ENCODE measurements around the gene RAMP3. TPM values are rescaled to one million over a fixed set of nuclear protein-coding genes. Genes with fewer than 3 reads are reported as not detected.

The RAMP3 gene
- polyA plus RNA-seq, 2 of the 4 experiments (the other 2 are of a cell fraction): not detected

DNA sequence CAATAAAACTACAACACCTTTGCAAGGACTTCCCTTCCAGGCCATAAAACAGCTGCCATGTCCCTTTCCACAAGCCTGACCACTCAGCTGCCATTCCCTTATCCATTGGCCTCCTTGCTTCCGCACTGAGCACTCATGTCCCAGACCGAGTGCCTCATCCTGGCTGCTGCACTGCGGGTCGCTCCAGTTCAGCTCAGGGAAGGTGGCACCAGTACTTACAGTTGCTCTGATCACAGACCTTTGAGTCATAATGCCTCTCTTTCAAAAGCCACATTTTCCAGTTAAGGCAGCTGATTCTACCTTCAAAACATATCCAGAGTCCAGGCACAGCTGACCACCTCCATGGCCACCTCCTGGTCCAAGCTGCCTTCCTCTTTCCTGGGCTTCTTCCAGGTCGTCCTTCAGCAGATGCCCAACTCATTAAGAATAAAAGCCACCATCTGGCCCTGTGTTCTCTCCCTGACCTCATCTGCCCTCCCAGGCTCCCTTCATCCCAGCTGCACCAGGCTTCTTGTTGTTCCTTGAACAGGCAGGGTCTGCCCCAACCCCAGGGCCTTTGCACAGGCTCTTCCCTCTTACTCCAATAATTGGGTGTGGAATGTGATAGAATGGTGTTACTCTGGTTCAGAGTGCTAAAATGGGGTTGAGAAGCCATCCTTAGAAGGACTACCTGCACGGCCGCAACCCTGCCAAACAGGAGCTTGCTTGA, 64.5 kb downstream of the RAMP3 start:
- no peak for DNase-seq (ENCODE audit: low read depth in 1 of 2, low spot score in 1 of 2)
- POLR2A ChIA-PET: no interaction called here
- CTCF ChIA-PET: interaction anchor here (0.7 to 2.3 kb wide), 2 partner anchors 15 to 39 kb away, joined by 4 to 5 read pairs; no protein-coding TSS in a partner anchor

DNA sequence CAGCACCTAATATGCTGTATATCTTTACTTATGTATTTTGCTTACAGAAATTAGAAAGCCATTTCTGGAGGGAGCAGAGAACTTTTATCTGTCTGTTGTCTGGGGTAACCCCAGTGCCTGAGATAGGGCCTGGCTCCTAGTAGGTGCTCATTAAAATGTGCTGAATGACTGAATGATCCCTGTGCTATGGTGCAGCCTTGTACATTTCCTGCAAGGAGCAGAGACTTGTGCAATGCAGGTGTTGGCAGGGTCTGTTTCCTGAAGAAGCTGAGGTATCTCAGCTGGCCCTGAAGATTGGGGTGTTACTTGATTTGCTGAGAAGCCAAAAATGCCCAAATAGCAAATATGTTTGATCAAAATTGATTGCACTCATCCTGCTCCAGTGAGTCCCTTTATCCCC, 65.5 kb downstream of the RAMP3 start:
- no peaks in the 10 kb centered on the region for H3K4me1 ChIP-seq
- H3K4me2 ChIP-seq: no peak overlapping the region
- TF ChIP-seq, protein P1, sequence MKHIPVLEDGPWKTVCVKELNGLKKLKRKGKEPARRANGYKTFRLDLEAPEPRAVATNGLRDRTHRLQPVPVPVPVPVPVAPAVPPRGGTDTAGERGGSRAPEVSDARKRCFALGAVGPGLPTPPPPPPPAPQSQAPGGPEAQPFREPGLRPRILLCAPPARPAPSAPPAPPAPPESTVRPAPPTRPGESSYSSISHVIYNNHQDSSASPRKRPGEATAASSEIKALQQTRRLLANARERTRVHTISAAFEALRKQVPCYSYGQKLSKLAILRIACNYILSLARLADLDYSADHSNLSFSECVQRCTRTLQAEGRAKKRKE (CRISPR knock-in tag; IDR thresholded peaks at IDR 0.05; ENCODE audit: low read depth): no peak
- TF ChIP-seq CBX8 (IDR thresholded peaks at IDR 0.05) (no peak), CHD4 (IDR thresholded peaks at IDR 0.05; ENCODE audit: borderline replicate concordance) (no peak), RNF2 (IDR thresholded peaks at IDR 0.05; ENCODE audit: borderline replicate concordance, low read depth) (no peak), NFE2L2 (conservative IDR thresholded peaks at IDR 0.05; ENCODE audit: low read length) (no peak)
- ATAC-seq: no peak
- no peak for DNase-seq (ENCODE audit: low read depth in 1 of 2, low spot score in 1 of 2)
- H3K27ac ChIP-seq: no peak overlapping the region
- H3K4me3 ChIP-seq: no peak overlapping the region
- POLR2A ChIA-PET: no interaction called here
- no peaks in the 10 kb centered on the region for H3K9me3 ChIP-seq
- CTCF ChIA-PET: interaction anchor here (0.7 to 2.3 kb wide), 4 partner anchors 14 to 38 kb away, joined by 3 to 5 read pairs (median 4); no protein-coding TSS in a partner anchor
- no peak for FAIRE-seq

More for the DNA sequence above, 64.5 kb downstream of the RAMP3 start:
- Histone ChIP-seq H3K4me2 (no peak overlapping the region), H3K27ac (no peak overlapping the region), H3K4me3 (no peak overlapping the region), H3K9me3 (no peaks in the 10 kb centered on the region), H3K4me1 (no peaks in the 10 kb centered on the region)
- TF ChIP-seq ZC3H11A (IDR thresholded peaks at IDR 0.05) (no peak), KDM5A (IDR thresholded peaks at IDR 0.05) (no peak), RCOR1 (IDR thresholded peaks at IDR 0.05; ENCODE audit: low read depth, low read length) (no peak), NFE2L2 (conservative IDR thresholded peaks at IDR 0.05; ENCODE audit: low read length) (no peak), HDAC2 (IDR thresholded peaks at IDR 0.05) (no peak), PHF8 (IDR thresholded peaks at IDR 0.05; ENCODE audit: borderline replicate concordance, low read depth) (no peak), HOXB13 (CRISPR knock-in tag; IDR thresholded peaks at IDR 0.05; ENCODE audit: low read depth) (no peak), MAFK (IDR thresholded peaks at IDR 0.05; ENCODE audit: partially characterized antibody) (no peak), SREBF2 (IDR thresholded peaks at IDR 0.05) (no peak), HEYL (CRISPR knock-in tag; IDR thresholded peaks at IDR 0.05) (no peak), ZFP36 (IDR thresholded peaks at IDR 0.05; ENCODE audit: borderline replicate concordance, partially characterized antibody) (no peak), ESRRA (IDR thresholded peaks at IDR 0.05; ENCODE audit: borderline replicate concordance, low read length) (no peak), POLR2A (IDR thresholded peaks at IDR 0.05; ENCODE audit: low read length) (no peak), FOSL2 (IDR thresholded peaks at IDR 0.05) (no peak), FOSL2 (CRISPR knock-in tag; IDR thresholded peaks at IDR 0.05) (no peak), ZNF302 (CRISPR knock-in tag; IDR thresholded peaks at IDR 0.05) (no peak)
- TF ChIP-seq, protein P2, sequence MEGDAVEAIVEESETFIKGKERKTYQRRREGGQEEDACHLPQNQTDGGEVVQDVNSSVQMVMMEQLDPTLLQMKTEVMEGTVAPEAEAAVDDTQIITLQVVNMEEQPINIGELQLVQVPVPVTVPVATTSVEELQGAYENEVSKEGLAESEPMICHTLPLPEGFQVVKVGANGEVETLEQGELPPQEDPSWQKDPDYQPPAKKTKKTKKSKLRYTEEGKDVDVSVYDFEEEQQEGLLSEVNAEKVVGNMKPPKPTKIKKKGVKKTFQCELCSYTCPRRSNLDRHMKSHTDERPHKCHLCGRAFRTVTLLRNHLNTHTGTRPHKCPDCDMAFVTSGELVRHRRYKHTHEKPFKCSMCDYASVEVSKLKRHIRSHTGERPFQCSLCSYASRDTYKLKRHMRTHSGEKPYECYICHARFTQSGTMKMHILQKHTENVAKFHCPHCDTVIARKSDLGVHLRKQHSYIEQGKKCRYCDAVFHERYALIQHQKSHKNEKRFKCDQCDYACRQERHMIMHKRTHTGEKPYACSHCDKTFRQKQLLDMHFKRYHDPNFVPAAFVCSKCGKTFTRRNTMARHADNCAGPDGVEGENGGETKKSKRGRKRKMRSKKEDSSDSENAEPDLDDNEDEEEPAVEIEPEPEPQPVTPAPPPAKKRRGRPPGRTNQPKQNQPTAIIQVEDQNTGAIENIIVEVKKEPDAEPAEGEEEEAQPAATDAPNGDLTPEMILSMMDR (IDR thresholded peaks at IDR 0.05): no peak
- TF ChIP-seq, protein P3, sequence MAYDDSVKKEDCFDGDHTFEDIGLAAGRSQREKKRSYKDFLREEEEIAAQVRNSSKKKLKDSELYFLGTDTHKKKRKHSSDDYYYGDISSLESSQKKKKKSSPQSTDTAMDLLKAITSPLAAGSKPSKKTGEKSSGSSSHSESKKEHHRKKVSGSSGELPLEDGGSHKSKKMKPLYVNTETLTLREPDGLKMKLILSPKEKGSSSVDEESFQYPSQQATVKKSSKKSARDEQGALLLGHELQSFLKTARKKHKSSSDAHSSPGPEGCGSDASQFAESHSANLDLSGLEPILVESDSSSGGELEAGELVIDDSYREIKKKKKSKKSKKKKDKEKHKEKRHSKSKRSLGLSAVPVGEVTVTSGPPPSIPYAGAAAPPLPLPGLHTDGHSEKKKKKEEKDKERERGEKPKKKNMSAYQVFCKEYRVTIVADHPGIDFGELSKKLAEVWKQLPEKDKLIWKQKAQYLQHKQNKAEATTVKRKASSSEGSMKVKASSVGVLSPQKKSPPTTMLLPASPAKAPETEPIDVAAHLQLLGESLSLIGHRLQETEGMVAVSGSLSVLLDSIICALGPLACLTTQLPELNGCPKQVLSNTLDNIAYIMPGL (CRISPR knock-in tag; IDR thresholded peaks at IDR 0.05; ENCODE audit: borderline replicate concordance): no peak
- TF ChIP-seq, protein P4, sequence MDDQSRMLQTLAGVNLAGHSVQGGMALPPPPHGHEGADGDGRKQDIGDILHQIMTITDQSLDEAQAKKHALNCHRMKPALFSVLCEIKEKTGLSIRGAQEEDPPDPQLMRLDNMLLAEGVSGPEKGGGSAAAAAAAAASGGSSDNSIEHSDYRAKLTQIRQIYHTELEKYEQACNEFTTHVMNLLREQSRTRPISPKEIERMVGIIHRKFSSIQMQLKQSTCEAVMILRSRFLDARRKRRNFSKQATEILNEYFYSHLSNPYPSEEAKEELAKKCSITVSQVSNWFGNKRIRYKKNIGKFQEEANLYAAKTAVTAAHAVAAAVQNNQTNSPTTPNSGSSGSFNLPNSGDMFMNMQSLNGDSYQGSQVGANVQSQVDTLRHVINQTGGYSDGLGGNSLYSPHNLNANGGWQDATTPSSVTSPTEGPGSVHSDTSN (IDR thresholded peaks at IDR 0.05): no peak
- TF ChIP-seq, protein P5, sequence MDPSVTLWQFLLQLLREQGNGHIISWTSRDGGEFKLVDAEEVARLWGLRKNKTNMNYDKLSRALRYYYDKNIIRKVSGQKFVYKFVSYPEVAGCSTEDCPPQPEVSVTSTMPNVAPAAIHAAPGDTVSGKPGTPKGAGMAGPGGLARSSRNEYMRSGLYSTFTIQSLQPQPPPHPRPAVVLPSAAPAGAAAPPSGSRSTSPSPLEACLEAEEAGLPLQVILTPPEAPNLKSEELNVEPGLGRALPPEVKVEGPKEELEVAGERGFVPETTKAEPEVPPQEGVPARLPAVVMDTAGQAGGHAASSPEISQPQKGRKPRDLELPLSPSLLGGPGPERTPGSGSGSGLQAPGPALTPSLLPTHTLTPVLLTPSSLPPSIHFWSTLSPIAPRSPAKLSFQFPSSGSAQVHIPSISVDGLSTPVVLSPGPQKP (IDR thresholded peaks at IDR 0.05; ENCODE audit: low read depth, low read length): no peak
- FAIRE-seq (no peak), ATAC-seq (no peak)
- 62% methylated on average over 7 of the region's 7 CpGs for WGBS (ENCODE audit: missing lambda C conversion rate)

Measured in A549 (cell line).